RWPE2 (cell line): ENCODE results near the gene USH2A.

Source experiments
- ATAC-seq: fragments of 200-7000 bp; cut with Tn5 transposase; 3 replicates; pipeline ENCODE4 v1.9.1; 2021; ENCODE audit warnings: low read depth
- DNase-seq: peaks from one replicate; pipeline ENCODE4 v3.0.0-alpha.2; 2020; ENCODE audit warnings: low spot score
- H3K27ac ChIP-seq: fragments of 450-650 bp; 2 replicates; pipeline ENCODE4 v1.5.1; 2017; ENCODE audit warnings: mild to moderate bottlenecking; ENCODE audit not compliant: poor library complexity, severe bottlenecking
- H3K27me3 ChIP-seq: fragments of 250-450 bp; sonication (Bioruptor Pico); 2 replicates; pipeline ENCODE4 v1.5.1; 2021; ENCODE audit warnings: mild to moderate bottlenecking, moderate library complexity; ENCODE audit not compliant: insufficient read depth, poor library complexity, severe bottlenecking
- H3K36me3 ChIP-seq: fragments of 250-450 bp; sonication (Bioruptor Pico); 2 replicates; pipeline ENCODE4 v1.5.1; 2020; ENCODE audit warnings: low read depth, mild to moderate bottlenecking, moderate library complexity
- H3K4me1 ChIP-seq: fragments of 250-450 bp; sonication (Bioruptor Pico); 2 replicates; pipeline ENCODE4 v1.5.1; 2021; ENCODE audit warnings: mild to moderate bottlenecking, moderate library complexity; ENCODE audit not compliant: insufficient read depth, poor library complexity, severe bottlenecking
- H3K4me3 ChIP-seq: fragments of 250-450 bp; sonication (Bioruptor Pico); 2 replicates; pipeline ENCODE4 v1.5.1; 2021; ENCODE audit warnings: mild to moderate bottlenecking, moderate library complexity; ENCODE audit not compliant: severe bottlenecking
- H3K9me3 ChIP-seq: fragments of 250-450 bp; sonication (Bioruptor Pico); 2 replicates; pipeline ENCODE4 v1.5.1; 2021; ENCODE audit warnings: mild to moderate bottlenecking, moderate library complexity; ENCODE audit not compliant: severe bottlenecking
- CTCF ChIP-seq: fragments of 450-650 bp; IDR thresholded peaks from one replicate; pipeline ENCODE4 v1.5.1; 2017; ENCODE audit warnings: mild to moderate bottlenecking, moderate library complexity; ENCODE audit not compliant: poor library complexity, severe bottlenecking

Gene USH2A

GRCh38 chr1:216422821-216423520 lies at the start of gene USH2A:
TSS of gene USH2A (minus strand) at chr1:216423448. CDS start at chr1:216422336, 1,112 bp downstream.
- no peaks in the 10 kb centered on the region for H3K4me1 ChIP-seq
- H3K36me3 ChIP-seq: no peaks in the 10 kb centered on the region
- ATAC-seq (no peak), DNase-seq (no peak)
- no peak within 1 kb of the TSS for H3K27ac ChIP-seq
- H3K9me3 ChIP-seq: no peaks in the 10 kb centered on the region
- TF ChIP-seq CTCF: no peak
- H3K4me3 ChIP-seq: no peak within 1 kb of the TSS
- H3K27me3 ChIP-seq: no peaks in the 10 kb centered on the region

GRCh38 chr1:216466162-216466801 lies 43.0 kb upstream of the USH2A start:
- Histone ChIP-seq H3K27me3 (no peaks in the 10 kb centered on the region), H3K4me3 (no peak overlapping the region), H3K27ac (no peak overlapping the region), H3K36me3 (no peaks in the 10 kb centered on the region), H3K9me3 (no peaks in the 10 kb centered on the region), H3K4me1 (peaks cover 6% of the 10 kb centered on the region)
- no peak for DNase-seq
- TF ChIP-seq CTCF: no peak
- ATAC-seq: no peak

GRCh38 chr1:216464489-216464888 lies 41.2 kb upstream of the USH2A start:
- Histone ChIP-seq H3K4me1 (peaks cover 6% of the 10 kb centered on the region), H3K9me3 (no peaks in the 10 kb centered on the region), H3K27me3 (no peaks in the 10 kb centered on the region), H3K27ac (peak overlapping the region; percentile 49), H3K36me3 (no peaks in the 10 kb centered on the region), H3K4me3 (no peak overlapping the region)
- no peak for TF ChIP-seq CTCF
- ATAC-seq (peak; percentile 99), DNase-seq (no peak)

GRCh38 chr1:216462066-216462775 lies 39.0 kb upstream of the USH2A start:
- H3K4me1 ChIP-seq: peaks cover 6% of the 10 kb centered on the region
- DNase-seq: no peak
- TF ChIP-seq CTCF: no peak
- no peaks in the 10 kb centered on the region for H3K9me3 ChIP-seq
- no peak overlapping the region for H3K4me3 ChIP-seq
- no peaks in the 10 kb centered on the region for H3K27me3 ChIP-seq
- no peak for ATAC-seq
- no peaks in the 10 kb centered on the region for H3K36me3 ChIP-seq
- H3K27ac ChIP-seq: no peak overlapping the region
